Measurements from ENCODE around the gene ZZZ3. TPM values are rescaled to one million over a fixed set of nuclear protein-coding genes. Genes with fewer than 3 reads are reported as not detected.

Gene ZZZ3
- total and polyA plus RNA-seq, 2 of the 8 experiments (the other 6 are each of a cell fraction or from before 2014, with no cell fraction given), result 12.8 to 54.6 TPM

- no peak overlapping the region for H3K4me3 ChIP-seq (ENCODE audit: extremely low read depth in 1 of 4, insufficient read depth in 2 of 4, low read depth in 3 of 4, low read length in 4 of 4)
- H2BK12ac ChIP-seq (ENCODE audit: low read depth, low read length), result no peak overlapping the region
- DNase-seq (ENCODE audit: low read depth in 1 of 2, low spot score in 2 of 2), result no peak
- H3K27ac ChIP-seq (ENCODE audit: low read depth, low read length), result no peak overlapping the region
- no peaks in the 10 kb centered on the region for H3K4me1 ChIP-seq (replicated peaks in 1 of 4; ENCODE audit: control insufficient read depth in 3 of 4, insufficient read depth in 4 of 4, low read length in 3 of 4)
- CTCF ChIA-PET (ENCODE audit: partially characterized antibody), result no interaction called here
- H3K14ac ChIP-seq (ENCODE audit: insufficient read length), result no peak overlapping the region
- no peak overlapping the region for H4K91ac ChIP-seq (replicated peaks; ENCODE audit: insufficient read length, low read length)
- no peak overlapping the region for H4K5ac ChIP-seq (ENCODE audit: insufficient read length, low read depth, low read length)
- no peak overlapping the region for H2AK5ac ChIP-seq (ENCODE audit: low read depth, low read length)
- H3K4ac ChIP-seq (replicated peaks; ENCODE audit: insufficient read length, low read depth, low read length), result no peak overlapping the region
- no peak overlapping the region; the same call in 1 of the 2 replicates for H4K8ac ChIP-seq (ENCODE audit: extremely low read depth, insufficient read depth, low read length)
- H3K56ac ChIP-seq (replicated peaks; ENCODE audit: insufficient read length, low read depth, low read length), result no peak overlapping the region
- H2AFZ ChIP-seq (ENCODE audit: low read length), result no peak overlapping the region
- H3K18ac ChIP-seq (ENCODE audit: extremely low read depth, low read length), result no peak overlapping the region
- H3K27me3 ChIP-seq (replicated peaks in 1 of 4; ENCODE audit: control insufficient read depth in 3 of 4, extremely low read depth in 1 of 4, insufficient read depth in 3 of 4, low read length in 3 of 4), result no peaks in the 10 kb centered on the region
- FAIRE-seq, result no peak
- H2BK20ac ChIP-seq (ENCODE audit: low read length), result no peak overlapping the region
- 92% methylated on average over 6 of the region's 6 CpGs; no CpG with 5 or more reads in 1 of the 2 experiments for WGBS, 2 experiments (ENCODE audit: extremely low coverage in 1 of 2, insufficient coverage in 1 of 2, insufficient read length in 1 of 2, insufficient replicate concordance in 2 of 2, low coverage in 1 of 2, low lambda C conversion rate in 2 of 2, missing lambda C conversion rate in 1 of 2)
- H3K36me3 ChIP-seq (ENCODE audit: control insufficient read depth in 2 of 4, insufficient read depth in 4 of 4, low read length in 3 of 4), result peaks cover 0 to 5% (median 2%) of the 10 kb centered on the region in 4 experiments; a peak in 1 of 8 replicates
- no peak overlapping the region for H2BK120ac ChIP-seq (replicated peaks; ENCODE audit: low read depth, low read length)
- H3K4me2 ChIP-seq (ENCODE audit: insufficient read depth in 1 of 2, low read depth in 2 of 2, low read length in 2 of 2), result no peak overlapping the region
- H3K9ac ChIP-seq (replicated peaks in 1 of 4; ENCODE audit: extremely low read depth in 1 of 4, low read depth in 3 of 4, low read length in 3 of 4), result no peak overlapping the region
- no peak overlapping the region for H2BK15ac ChIP-seq (ENCODE audit: low read length)
- peaks cover 4 to 8% of the 10 kb centered on the region in 2 experiments; a peak in 3 of 4 replicates for H3K9me3 ChIP-seq (ENCODE audit: insufficient read depth in 2 of 2, low read depth in 1 of 2, low read length in 1 of 2)
- H2BK5ac ChIP-seq (ENCODE audit: low read depth, low read length), result no peak overlapping the region
- H4K20me1 ChIP-seq (replicated peaks in 1 of 2; ENCODE audit: control insufficient read depth in 1 of 2, insufficient read depth in 2 of 2, low read length in 2 of 2), result no peaks in the 10 kb centered on the region
- H3K23ac ChIP-seq (ENCODE audit: insufficient read length), result no peak overlapping the region
- H3K23me2 ChIP-seq (ENCODE audit: low read depth, low read length), result no peaks in the 10 kb centered on the region
- H3K79me1 ChIP-seq (ENCODE audit: low read depth, low read length), result no peaks in the 10 kb centered on the region
- peaks cover 0 to 96% of the 10 kb centered on the region in 2 experiments; a peak in 3 of 4 replicates for H3K79me2 ChIP-seq (ENCODE audit: control insufficient read depth in 1 of 2, insufficient read depth in 2 of 2, low read length in 2 of 2)
- POLR2A ChIA-PET (ENCODE audit: partially characterized antibody), result no interaction called here
- TF ChIP-seq SAP30 (IDR thresholded peaks at IDR 0.05; ENCODE audit: insufficient read depth, insufficient replicate concordance, low read length) (no peak), SIN3A (conservative IDR thresholded peaks at IDR 0.05 in 1 of 2, IDR thresholded peaks at IDR 0.05 in 1 of 2; ENCODE audit: low read depth in 1 of 2, low read length in 2 of 2) (no peak), TBP (IDR thresholded peaks at IDR 0.05; ENCODE audit: low read depth, low read length) (no peak), TAF7 (optimal IDR thresholded peaks at IDR 0.05; ENCODE audit: borderline replicate concordance, low read depth, low read length) (no peak)
Observed at GRCh38 chr1:77652970-77653516, 29.4 kb downstream of the ZZZ3 start.

All from H1 (cell line).